ENCODE data around the gene LRP1B. TPM values are rescaled to one million over a fixed set of nuclear protein-coding genes. Genes with fewer than 3 reads are reported as not detected.

The LRP1B gene
- total and polyA plus RNA-seq, 8 donors = 0.03 to 1.6 (median 0.84) TPM

DNA sequence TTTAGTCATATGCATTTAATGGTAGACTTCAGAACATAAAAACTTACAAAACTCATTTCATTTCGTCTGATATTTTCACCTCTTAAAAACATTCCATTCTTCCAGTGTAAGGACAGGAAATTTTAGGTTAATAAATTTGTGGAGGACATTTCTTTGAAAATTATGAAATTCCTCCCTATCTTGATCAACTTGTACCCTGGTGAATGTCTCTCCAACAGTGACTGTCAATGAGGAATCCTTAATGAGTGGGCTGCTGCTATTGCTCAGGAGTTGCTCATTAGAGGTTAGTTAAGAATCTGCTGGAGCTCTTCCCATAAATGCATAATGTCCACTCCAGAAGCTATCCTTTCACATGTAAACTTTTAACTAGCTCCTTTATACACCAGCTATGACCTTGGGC lies 69.1 kb downstream of the LRP1B start:
- no peaks in the 10 kb centered on the region for H3K9me3 ChIP-seq
- ATAC-seq = no peak

DNA sequence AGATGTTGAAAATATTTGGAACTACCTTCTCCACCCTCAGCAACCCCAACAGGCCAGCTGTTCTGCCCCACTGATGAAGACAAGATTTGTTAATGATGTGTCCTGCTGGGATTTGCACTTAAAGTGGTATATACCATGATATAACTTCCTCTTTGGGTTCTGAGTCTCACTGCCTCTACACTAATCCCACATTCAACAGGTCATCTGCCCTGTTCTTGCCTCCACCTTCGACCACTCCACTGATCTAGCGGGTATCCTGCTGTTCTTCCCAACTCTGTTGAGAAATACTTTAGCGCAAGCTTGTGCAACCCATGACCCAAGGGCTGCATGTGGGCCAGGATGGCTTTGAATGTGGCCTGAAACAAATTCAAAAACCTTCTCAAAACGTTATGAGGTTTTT lies 72.7 kb downstream of the LRP1B start:
- Histone ChIP-seq H3K4me1 (no peaks in the 10 kb centered on the region), H3K36me3 (no peaks in the 10 kb centered on the region), H3K27me3 (no peaks in the 10 kb centered on the region), H3K4me3 (no peak overlapping the region), H3K27ac (no peak overlapping the region), H3K9me3 (no peaks in the 10 kb centered on the region)
- DNase-seq (no peak), ATAC-seq (no peak)
- TF ChIP-seq, protein P1, sequence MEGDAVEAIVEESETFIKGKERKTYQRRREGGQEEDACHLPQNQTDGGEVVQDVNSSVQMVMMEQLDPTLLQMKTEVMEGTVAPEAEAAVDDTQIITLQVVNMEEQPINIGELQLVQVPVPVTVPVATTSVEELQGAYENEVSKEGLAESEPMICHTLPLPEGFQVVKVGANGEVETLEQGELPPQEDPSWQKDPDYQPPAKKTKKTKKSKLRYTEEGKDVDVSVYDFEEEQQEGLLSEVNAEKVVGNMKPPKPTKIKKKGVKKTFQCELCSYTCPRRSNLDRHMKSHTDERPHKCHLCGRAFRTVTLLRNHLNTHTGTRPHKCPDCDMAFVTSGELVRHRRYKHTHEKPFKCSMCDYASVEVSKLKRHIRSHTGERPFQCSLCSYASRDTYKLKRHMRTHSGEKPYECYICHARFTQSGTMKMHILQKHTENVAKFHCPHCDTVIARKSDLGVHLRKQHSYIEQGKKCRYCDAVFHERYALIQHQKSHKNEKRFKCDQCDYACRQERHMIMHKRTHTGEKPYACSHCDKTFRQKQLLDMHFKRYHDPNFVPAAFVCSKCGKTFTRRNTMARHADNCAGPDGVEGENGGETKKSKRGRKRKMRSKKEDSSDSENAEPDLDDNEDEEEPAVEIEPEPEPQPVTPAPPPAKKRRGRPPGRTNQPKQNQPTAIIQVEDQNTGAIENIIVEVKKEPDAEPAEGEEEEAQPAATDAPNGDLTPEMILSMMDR (IDR thresholded peaks at IDR 0.05) = no peak
- intact Hi-C loops (cut with DNase I) = no loop called here

More for the DNA sequence above, 69.1 kb downstream of the LRP1B start:
- intact Hi-C loops (cut with DNase I) = no loop called here
- Histone ChIP-seq H3K4me3 (no peak overlapping the region), H3K36me3 (no peaks in the 10 kb centered on the region), H3K27ac (no peak overlapping the region), H3K27me3 (no peaks in the 10 kb centered on the region), H3K4me1 (no peaks in the 10 kb centered on the region)
- no peak for DNase-seq
- TF ChIP-seq, protein P1 (IDR thresholded peaks at IDR 0.05) = no peak

DNA sequence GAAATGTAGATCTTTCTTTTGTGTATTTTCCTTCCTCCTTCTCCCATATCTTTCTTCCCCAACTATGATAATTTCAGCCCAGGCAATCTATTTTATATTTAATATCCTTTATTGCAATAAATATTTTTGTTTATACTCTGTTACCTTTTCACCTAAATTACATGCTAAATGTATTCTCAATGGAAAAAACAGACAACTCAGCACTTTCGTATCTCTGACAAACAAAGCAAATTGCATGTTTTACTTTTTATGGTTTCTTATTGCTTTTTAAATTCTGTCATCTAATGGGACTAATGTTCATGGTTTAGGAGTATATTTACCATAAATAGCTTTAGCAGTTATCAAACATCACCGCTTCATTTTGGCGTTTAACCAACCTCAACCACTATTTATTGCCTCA lies 74.0 kb downstream of the LRP1B start:
- H3K9me3 ChIP-seq = no peaks in the 10 kb centered on the region
- no peak overlapping the region for H3K4me3 ChIP-seq
- intact Hi-C loops (cut with DNase I) = no loop called here
- H3K27me3 ChIP-seq = no peaks in the 10 kb centered on the region
- TF ChIP-seq, protein P1 (IDR thresholded peaks at IDR 0.05) = no peak
- ATAC-seq (no peak), DNase-seq (no peak)
- H3K4me1 ChIP-seq = no peaks in the 10 kb centered on the region
- H3K36me3 ChIP-seq = no peaks in the 10 kb centered on the region
- H3K27ac ChIP-seq = no peak overlapping the region

DNA sequence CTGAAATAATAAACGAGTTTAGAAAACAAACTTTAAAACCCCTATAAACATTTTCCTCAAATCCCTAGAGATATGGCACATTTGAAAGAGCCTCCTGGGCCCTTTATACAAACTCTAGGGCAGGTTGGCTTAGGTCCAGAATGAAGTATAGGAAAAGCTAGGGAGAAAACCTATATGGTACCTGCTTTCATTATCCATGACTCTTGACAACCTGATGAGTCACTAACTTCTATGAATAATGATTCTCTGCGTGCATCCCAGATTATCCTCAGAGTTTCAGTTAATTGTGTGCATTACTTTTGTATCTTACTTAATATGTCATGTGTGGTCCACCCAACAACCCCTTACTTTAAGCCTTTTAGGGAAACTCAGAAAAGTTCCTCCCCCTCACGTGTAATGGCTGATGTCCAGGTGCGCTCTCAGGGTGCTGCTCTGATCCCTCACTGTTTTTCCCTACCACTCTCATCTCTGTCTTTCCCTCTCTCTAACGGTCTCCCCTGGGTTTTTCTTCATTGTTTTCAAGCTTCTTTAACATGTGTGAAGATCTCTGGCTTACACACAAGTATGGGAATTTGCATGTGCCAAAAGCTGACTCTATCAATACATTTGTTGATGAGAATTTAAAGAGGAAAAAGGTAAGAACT lies 78.5 kb downstream of the LRP1B start:
- H3K4me3 ChIP-seq = no peak overlapping the region
- H3K27ac ChIP-seq = no peak overlapping the region
- no peak for DNase-seq
- H3K36me3 ChIP-seq = no peaks in the 10 kb centered on the region
- no peaks in the 10 kb centered on the region for H3K9me3 ChIP-seq
- intact Hi-C loops (cut with DNase I) = no loop called here
- H3K4me1 ChIP-seq = no peaks in the 10 kb centered on the region
- ATAC-seq = no peak
- TF ChIP-seq, protein P1 (IDR thresholded peaks at IDR 0.05) = no peak
- H3K27me3 ChIP-seq = no peaks in the 10 kb centered on the region

DNA sequence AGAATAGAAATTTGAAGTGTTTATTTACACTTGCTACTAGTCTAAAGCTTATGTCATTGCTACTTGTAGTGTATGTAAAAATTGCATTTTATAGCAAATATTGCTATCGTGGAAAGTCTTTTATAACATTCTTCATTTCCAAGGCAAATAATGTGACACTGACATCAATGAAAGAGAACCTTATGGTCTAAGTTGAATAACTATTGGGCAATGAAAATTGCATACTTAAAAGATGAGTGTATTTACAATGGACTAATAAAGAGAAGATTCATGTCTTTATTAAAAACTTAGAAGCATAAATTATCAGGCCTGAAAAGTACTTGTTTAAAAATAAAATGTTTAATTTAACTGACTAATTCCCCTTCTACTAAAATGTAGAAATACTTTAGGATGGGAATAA lies 82.2 kb downstream of the LRP1B start:
- H3K27ac ChIP-seq = no peak overlapping the region
- intact Hi-C loops (cut with DNase I) = no loop called here
- H3K27me3 ChIP-seq = no peaks in the 10 kb centered on the region
- ATAC-seq = no peak
- no peak for DNase-seq
- no peaks in the 10 kb centered on the region for H3K9me3 ChIP-seq
- no peaks in the 10 kb centered on the region for H3K4me1 ChIP-seq
- H3K4me3 ChIP-seq = no peak overlapping the region
- TF ChIP-seq, protein P1 (IDR thresholded peaks at IDR 0.05) = no peak
- H3K36me3 ChIP-seq = no peaks in the 10 kb centered on the region

Measured in left lung (tissue), 10 donors.